ENCODE data around the gene EFCAB12.
"Not testable (repeated sequence)": the region's sequence is repeated elsewhere in the genome, so short reads cannot be mapped to it uniquely, and the experiment has no call there.

DNA sequence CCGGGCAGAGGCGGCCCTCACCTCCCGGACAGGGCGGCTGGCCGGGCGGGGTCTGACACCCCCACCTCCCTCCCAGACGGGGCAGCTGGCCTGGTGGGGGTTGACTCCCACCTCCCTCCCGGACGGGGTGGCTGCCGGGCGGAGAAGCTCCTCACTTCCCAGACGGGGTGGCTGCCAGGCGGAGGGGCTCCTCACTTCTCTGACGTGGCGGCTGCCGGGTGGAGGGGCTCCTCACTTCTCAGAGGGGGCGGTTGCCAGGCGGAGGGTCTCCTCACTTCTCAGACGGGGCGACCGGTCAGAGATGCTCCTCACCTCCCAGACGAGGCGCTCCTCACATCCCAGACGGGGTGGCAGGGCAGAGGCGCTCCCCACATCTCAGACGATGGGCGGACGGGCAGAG is 65.1 kb downstream of the EFCAB12 start:
- TF ChIP-seq CTCF, POLR2A (IDR thresholded peaks at IDR 0.05): not testable (repeated sequence)

Measured in Peyer's patch (tissue), 4 donors.